SJSA1 (cell line): Measurements from ENCODE around the gene CARMIL3. TPM values are rescaled to one million over a fixed set of nuclear protein-coding genes. Genes with fewer than 3 reads are reported as not detected.

Experiments used
- DNase-seq, 2 experiments: peaks; one replicate each; pipeline ENCODE4 v3.0.0-alpha.2; 2015 to 2020; ENCODE audit warnings: low spot score in 2 of 2, low read depth in 1 of 2
- H3K27ac ChIP-seq: fragments of 250-450 bp; sonication (Bioruptor Pico); 2 replicates; pipeline ENCODE4 v1.5.1; 2020; ENCODE audit warnings: mild to moderate bottlenecking, moderate library complexity
- H3K27me3 ChIP-seq: fragments of 250-450 bp; sonication (Bioruptor Pico); replicated peaks from 2 replicates; pipeline ENCODE4 v1.5.1; 2020; ENCODE audit warnings: mild to moderate bottlenecking, moderate library complexity
- H3K36me3 ChIP-seq: fragments of 250-450 bp; sonication (Bioruptor Pico); 2 replicates; pipeline ENCODE4 v1.5.1; 2020; ENCODE audit warnings: mild to moderate bottlenecking
- H3K4me1 ChIP-seq: fragments of 250-450 bp; sonication (Bioruptor Pico); replicated peaks from 2 replicates; pipeline ENCODE4 v1.6.1; 2021; ENCODE audit warnings: mild to moderate bottlenecking
- H3K4me3 ChIP-seq: fragments of 250-450 bp; sonication (Bioruptor Pico); 2 replicates; pipeline ENCODE4 v1.5.1; 2020; ENCODE audit warnings: mild to moderate bottlenecking
- H3K9me3 ChIP-seq: fragments of 250-450 bp; sonication (Bioruptor Pico); replicated peaks from 2 replicates; pipeline ENCODE4 v1.5.1; 2020; ENCODE audit warnings: mild to moderate bottlenecking
- total RNA-seq: library from RNA; depleted of rRNA; stranded (reverse); fragments of >200 nt; shearing (Covaris generic); gene quantifications from 2 replicates; pipeline ENCODE4 v1.2.3, GENCODE V29; 2014

CARMIL3 gene
- total RNA-seq, 1 experiment from 2014 or later, result not detected

DNA sequence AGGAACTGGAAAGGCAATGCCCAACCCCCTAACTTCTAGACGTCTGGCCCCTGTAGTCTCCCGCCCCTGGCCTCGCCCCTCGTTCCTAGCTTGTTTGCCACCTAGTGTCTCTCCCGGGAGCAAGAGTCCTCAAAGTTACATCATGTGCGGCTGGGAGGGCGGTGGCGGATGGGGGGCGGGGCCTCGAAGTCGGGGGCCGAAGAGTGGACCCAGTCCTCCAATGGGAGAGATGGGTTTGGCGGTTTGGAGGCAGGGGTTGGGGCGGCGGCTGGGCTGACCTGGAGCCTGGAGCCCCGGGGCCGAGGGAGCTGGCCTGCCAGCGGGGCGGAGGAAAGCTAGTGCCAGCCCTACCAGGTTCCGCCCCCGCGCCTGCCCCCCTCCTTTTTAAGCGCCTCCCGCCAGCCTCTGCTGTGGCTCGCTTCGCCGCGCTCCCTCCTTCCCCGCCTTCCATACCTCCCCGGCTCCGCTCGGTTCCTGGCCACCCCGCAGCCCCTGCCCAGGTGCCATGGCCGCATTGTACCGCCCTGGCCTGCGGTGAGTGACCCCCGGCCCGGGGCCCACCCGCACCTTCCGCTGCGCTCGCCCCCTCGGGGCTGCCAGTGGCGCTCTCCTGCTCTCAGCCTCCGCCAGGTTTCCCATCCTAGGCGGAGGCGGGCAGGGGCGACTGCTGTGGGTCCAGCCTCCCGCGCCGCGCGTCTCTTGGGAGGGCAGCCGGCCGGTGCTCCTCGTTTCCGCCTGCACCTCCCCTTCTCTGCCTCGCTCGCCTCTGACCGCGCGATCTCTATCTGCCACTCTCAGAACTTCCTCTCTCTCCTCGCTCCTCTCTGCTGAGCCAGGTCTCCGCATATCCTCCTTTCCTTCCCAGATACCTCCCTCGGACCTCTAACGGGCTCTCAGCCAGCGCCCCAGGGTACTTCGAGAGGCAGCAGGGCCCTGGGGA lies 42.4 kb downstream of the CARMIL3 start, which contains the start of gene PCK2:
Gene PCK2, plus strand, starts transcription at position 411 of the 940 bp plus-strand sequence. Its CDS starts 95 bp downstream, at position 506.
- Histone ChIP-seq H3K4me3 (peak within 1 kb of the TSS; percentile 85), H3K9me3 (0 out of 2 replicates have a peak, but pooled peaks cover 2% of the 10 kb centered on the region), H3K36me3 (no peaks in the 10 kb centered on the region), H3K27ac (peak within 1 kb of the TSS; percentile 54), H3K4me1 (peaks cover 20% of the 10 kb centered on the region), H3K27me3 (no peaks in the 10 kb centered on the region)
- DNase-seq, result peak; percentile 77 to 93

DNA sequence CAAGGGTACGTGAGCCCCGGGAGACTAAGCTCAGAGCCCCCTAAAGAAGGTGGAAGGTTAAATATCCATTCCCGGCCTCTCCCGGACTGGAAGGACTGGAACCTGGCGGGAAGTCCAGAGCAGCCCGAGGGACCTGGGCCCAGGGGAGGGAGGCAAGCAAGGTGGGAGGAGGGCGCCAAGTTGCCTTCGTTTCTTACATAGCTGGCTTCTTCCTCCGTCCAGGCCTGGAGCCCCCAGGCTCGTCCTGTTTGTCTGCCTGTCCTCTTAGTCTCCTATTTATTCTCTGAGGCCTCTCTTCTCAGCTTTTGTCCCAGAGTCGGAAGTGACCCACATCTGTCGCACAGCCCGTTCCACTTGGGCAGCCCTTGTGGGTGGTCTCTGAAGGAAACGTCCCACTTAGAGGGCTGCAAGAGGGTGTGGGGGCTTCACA lies 43.0 kb downstream of the CARMIL3 start:
- no peak for DNase-seq
- peaks cover 20% of the 10 kb centered on the region for H3K4me1 ChIP-seq
- H3K27me3 ChIP-seq, result no peaks in the 10 kb centered on the region
- 0 out of 2 replicates have a peak, but pooled peaks cover 2% of the 10 kb centered on the region for H3K9me3 ChIP-seq
- no peaks in the 10 kb centered on the region for H3K36me3 ChIP-seq
- H3K4me3 ChIP-seq, result peak overlapping the region; percentile 85
- peak overlapping the region; percentile 54 for H3K27ac ChIP-seq

DNA sequence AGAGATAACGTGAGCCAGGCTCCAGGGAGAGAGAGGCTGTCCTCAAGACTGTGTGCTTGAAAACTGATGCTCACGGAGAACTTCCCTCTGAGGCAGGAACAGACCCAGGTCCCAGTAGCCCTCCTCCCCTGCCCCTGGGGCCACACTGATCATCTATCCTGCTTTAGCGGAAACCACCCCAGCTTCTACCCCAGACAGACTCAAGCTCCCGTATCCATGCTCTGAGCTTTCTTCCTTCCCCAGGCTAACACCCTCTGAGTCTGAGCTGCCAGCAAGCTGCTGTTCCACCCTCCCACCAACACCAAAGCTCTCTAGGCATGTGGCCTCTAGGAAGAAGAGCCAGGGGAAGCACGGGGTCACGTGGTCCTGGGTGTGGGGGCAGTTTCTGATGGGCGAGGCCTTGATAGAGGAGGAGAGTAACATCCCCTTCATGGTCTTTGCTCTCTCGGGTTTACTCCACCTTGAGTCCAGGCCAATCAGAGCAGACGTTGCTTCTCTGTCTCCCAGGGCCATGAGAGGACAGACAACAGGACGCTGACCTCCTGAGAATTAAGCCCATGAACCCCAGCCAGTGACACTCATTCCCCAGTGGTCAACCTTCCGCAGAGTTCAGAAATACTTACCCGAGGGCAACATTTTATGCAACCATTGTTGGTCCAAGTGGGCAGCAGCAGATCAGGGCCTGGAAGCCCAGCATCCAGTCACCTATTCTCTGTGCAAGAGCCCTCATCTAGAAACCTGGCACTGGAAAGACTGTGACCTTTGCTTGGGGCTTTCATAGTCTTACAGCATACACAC lies 43.7 kb downstream of the CARMIL3 start:
- DNase-seq, result peak in 1 of 2 experiments; percentile 30
- H3K27ac ChIP-seq, result no peak overlapping the region
- no peaks in the 10 kb centered on the region for H3K27me3 ChIP-seq
- 0 out of 2 replicates have a peak, but pooled peaks cover 2% of the 10 kb centered on the region for H3K9me3 ChIP-seq
- peaks cover 20% of the 10 kb centered on the region for H3K4me1 ChIP-seq
- no peaks in the 10 kb centered on the region for H3K36me3 ChIP-seq
- H3K4me3 ChIP-seq, result peak overlapping the region; percentile 85

DNA sequence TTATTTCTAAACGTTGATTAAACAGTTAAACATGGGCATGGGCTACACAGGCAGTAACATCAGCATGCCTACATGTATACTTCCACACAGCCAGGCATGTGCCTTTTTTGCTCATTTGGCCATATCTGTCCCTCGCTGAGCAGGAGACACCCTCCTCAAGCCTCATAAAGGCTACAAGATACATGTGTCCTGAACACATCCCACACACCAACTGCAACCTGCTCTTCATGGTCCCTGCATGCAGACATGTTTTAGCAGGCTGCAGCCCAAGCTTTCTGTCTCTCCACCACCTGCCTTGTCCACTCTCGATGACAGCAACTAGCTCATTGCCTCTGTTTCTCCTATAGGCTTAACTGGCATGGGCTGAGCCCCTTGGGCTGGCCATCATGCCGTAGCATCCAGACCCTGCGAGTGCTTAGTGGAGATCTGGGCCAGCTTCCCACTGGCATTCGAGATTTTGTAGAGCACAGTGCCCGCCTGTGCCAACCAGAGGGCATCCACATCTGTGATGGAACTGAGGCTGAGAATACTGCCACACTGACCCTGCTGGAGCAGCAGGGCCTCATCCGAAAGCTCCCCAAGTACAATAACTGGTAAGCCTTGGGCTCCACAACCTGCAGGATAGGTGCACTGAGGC lies 44.9 kb downstream of the CARMIL3 start:
- peaks cover 20% of the 10 kb centered on the region for H3K4me1 ChIP-seq
- 0 out of 2 replicates have a peak, but pooled peaks cover 2% of the 10 kb centered on the region for H3K9me3 ChIP-seq
- H3K4me3 ChIP-seq, result no peak overlapping the region
- no peaks in the 10 kb centered on the region for H3K36me3 ChIP-seq
- DNase-seq, result no peak
- no peak overlapping the region for H3K27ac ChIP-seq
- H3K27me3 ChIP-seq, result no peaks in the 10 kb centered on the region

DNA sequence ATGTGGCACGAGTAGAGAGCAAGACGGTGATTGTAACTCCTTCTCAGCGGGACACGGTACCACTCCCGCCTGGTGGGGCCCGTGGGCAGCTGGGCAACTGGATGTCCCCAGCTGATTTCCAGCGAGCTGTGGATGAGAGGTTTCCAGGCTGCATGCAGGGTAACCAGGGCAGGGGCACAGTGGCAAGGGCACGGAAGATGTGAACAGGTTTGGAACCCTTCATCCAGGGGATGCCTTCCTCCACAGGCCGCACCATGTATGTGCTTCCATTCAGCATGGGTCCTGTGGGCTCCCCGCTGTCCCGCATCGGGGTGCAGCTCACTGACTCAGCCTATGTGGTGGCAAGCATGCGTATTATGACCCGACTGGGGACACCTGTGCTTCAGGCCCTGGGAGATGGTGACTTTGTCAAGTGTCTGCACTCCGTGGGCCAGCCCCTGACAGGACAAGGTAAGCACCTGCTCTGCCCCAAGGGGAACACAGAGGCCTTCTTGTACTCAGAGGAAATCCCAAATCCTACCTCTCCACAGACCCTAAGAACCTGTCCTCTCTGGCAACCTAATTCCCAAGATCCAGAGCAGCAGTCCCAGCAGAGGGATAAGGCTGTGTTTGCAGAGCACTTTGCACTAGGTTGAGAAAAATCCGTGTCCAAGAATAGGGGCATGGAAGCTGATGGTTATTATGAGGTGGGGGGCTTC lies 46.6 kb downstream of the CARMIL3 start:
- no peak overlapping the region for H3K27ac ChIP-seq
- H3K4me1 ChIP-seq, result peaks cover 20% of the 10 kb centered on the region
- 0 out of 2 replicates have a peak, but pooled peaks cover 2% of the 10 kb centered on the region for H3K9me3 ChIP-seq
- H3K36me3 ChIP-seq, result no peaks in the 10 kb centered on the region
- no peak overlapping the region for H3K4me3 ChIP-seq
- H3K27me3 ChIP-seq, result no peaks in the 10 kb centered on the region
- DNase-seq, result no peak

DNA sequence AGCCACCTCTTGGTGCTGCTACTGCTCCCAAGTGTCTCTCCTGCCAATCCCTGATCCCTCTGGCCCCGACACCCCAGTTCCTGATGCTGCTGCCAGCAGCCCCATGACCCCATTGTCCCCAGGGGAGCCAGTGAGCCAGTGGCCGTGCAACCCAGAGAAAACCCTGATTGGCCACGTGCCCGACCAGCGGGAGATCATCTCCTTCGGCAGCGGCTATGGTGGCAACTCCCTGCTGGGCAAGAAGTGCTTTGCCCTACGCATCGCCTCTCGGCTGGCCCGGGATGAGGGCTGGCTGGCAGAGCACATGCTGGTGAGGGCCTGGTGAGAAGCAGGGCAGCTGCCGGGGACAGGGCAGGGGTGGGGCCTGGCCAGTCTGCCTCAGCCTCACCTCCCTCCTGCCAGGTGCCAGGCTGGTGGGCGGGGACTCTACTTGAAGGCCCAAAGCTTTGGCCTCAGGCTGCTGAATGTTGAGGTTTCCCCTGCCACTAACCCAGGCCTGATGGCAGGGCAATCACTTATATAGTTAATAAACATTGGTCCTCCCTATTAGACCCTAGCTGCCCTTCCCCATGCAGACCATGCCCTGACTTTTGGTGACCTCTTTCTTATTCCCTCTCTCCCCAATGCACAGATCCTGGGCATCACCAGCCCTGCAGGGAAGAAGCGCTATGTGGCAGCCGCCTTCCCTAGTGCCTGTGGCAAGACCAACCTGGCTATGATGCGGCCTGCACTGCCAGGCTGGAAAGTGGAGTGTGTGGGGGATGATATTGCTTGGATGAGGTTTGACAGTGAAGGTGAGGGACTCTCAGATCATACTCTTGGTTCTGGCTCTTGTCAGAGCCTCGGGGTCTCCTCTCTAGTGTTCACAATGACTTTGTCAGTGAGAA lies 47.4 kb downstream of the CARMIL3 start:
- Histone ChIP-seq H3K9me3 (0 out of 2 replicates have a peak, but pooled peaks cover 2% of the 10 kb centered on the region), H3K36me3 (0 out of 2 replicates have a peak, but pooled peaks cover 2% of the 10 kb centered on the region), H3K27me3 (no peaks in the 10 kb centered on the region), H3K4me1 (peaks cover 16% of the 10 kb centered on the region), H3K27ac (no peak overlapping the region), H3K4me3 (no peak overlapping the region)
- no peak for DNase-seq

DNA sequence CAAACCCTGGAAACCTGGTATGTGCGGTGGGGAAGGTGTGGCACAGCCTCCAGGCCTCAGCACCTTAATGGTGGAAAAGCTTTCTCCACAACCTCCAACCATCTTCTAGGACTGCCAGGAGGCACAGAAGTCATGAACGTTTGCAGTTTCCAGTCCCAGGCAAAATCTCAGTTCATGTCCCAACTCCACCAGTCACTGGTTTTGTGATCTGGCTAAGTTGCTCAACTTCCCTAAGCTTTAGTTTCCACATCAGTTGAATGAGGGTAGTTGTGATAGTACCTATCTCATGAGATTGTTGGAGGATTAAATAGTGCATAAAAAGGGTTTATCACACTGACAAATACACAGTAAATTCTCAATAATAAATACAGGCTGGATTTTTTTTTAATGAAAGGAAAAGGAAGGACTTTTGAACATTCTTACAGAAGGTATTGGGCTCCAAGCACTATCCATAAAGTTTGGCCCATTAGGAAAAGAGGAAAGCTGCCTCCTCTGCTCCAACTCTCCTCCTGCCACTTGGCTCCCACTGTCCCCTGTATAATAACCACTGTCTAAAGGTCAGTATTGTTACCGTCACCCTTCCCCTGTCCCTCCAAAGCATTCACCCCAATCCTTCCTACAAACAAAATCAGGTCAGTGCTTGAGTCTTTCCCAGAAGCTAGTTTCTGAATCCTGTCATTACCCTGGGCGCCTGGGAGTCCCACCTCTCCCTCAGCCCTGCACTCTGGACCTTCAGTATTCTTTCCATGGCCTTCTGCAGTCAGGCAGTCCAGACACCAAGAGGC lies 48.6 kb downstream of the CARMIL3 start:
- no peaks in the 10 kb centered on the region for H3K9me3 ChIP-seq
- no peaks in the 10 kb centered on the region for H3K27me3 ChIP-seq
- peaks cover 4% of the 10 kb centered on the region for H3K4me1 ChIP-seq
- no peak for DNase-seq
- H3K4me3 ChIP-seq, result no peak overlapping the region
- H3K27ac ChIP-seq, result no peak overlapping the region
- 0 out of 2 replicates have a peak, but pooled peaks cover 2% of the 10 kb centered on the region for H3K36me3 ChIP-seq

DNA sequence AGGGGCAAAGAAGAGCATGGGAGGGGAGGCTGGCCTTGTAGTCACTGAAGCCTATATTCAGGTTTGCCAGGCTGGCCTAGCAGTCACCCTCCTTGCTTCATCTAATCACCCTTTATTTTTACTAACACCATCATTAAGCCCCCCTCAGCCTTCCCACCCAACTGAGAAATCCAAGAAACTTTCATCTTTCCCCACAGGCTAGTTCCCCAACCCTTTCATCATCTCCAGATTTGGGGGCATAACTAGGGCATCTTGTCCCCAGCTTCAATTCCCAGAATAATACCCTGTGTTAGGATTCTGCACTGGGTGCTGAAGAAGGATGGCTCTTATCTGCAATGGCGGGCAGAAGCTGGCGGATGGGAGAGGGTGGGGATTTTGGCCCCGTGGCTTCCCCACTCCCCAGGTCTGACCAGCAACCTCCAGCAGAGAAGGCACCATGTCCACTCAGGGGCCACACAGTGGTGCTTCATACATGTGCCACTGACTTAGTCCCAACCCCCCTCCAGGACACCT lies 49.2 kb downstream of the CARMIL3 start:
- Histone ChIP-seq H3K27me3 (no peaks in the 10 kb centered on the region), H3K9me3 (no peaks in the 10 kb centered on the region), H3K27ac (no peak overlapping the region), H3K4me1 (no peaks in the 10 kb centered on the region), H3K4me3 (no peak overlapping the region), H3K36me3 (0 out of 2 replicates have a peak, but pooled peaks cover 2% of the 10 kb centered on the region)
- DNase-seq, result no peak

DNA sequence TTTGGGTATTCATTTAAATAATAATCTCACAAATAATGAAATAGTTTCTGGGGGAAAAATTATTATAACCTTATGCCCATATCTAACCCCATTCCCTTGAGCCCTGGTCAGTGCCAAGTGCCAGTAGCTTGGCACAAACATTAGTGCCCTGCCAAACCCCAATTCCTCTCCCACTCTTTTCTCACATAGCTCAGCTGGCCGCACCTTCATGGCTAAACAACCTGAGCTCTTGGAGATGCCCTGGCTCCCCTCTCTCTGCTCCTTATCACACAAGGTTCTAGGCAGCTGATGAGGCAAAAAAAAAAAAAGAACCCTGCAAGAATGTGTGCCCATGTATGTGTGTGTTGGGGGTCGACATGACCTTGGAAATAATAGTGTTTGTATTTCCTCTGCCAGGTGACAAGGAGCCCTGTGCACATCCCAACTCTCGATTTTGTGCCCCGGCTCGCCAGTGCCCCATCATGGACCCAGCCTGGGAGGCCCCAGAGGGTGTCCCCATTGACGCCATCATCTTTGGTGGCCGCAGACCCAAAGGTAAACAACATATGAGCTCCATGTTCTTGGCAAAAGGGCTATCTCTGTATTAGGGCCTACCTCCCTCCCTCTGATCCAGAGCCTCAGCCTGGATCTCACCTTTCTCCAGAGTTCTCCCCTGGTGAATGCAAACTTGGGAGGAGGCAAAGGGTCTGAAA lies 50.7 kb downstream of the CARMIL3 start:
- Histone ChIP-seq H3K27me3 (no peaks in the 10 kb centered on the region), H3K4me3 (no peak overlapping the region), H3K4me1 (no peaks in the 10 kb centered on the region), H3K36me3 (0 out of 2 replicates have a peak, but pooled peaks cover 2% of the 10 kb centered on the region), H3K9me3 (no peaks in the 10 kb centered on the region), H3K27ac (no peak overlapping the region)
- no peak for DNase-seq

DNA sequence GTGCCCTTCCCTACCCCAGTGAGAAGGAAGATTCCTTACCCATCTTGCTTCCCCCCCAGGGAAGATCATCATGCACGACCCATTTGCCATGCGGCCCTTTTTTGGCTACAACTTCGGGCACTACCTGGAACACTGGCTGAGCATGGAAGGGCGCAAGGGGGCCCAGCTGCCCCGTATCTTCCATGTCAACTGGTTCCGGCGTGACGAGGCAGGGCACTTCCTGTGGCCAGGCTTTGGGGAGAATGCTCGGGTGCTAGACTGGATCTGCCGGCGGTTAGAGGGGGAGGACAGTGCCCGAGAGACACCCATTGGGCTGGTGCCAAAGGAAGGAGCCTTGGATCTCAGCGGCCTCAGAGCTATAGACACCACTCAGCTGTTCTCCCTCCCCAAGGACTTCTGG lies 51.6 kb downstream of the CARMIL3 start:
- Histone ChIP-seq H3K27ac (no peak overlapping the region), H3K36me3 (0 out of 2 replicates have a peak, but pooled peaks cover 2% of the 10 kb centered on the region), H3K4me1 (no peaks in the 10 kb centered on the region), H3K9me3 (no peaks in the 10 kb centered on the region), H3K27me3 (no peaks in the 10 kb centered on the region), H3K4me3 (no peak overlapping the region)
- DNase-seq, result no peak
